GM12874 (cell line): ENCODE data around the gene AIFM1.

Source experiments
- TF ChIP-seq, protein P1 (sequence below): IDR thresholded peaks from 2 replicates; pipeline ENCODE4 v1.5.1; 2011; ENCODE audit warnings: low read depth, mild to moderate bottlenecking, control low read depth, low read length, moderate library complexity; ENCODE audit not compliant: insufficient read depth

Gene AIFM1

DNA sequence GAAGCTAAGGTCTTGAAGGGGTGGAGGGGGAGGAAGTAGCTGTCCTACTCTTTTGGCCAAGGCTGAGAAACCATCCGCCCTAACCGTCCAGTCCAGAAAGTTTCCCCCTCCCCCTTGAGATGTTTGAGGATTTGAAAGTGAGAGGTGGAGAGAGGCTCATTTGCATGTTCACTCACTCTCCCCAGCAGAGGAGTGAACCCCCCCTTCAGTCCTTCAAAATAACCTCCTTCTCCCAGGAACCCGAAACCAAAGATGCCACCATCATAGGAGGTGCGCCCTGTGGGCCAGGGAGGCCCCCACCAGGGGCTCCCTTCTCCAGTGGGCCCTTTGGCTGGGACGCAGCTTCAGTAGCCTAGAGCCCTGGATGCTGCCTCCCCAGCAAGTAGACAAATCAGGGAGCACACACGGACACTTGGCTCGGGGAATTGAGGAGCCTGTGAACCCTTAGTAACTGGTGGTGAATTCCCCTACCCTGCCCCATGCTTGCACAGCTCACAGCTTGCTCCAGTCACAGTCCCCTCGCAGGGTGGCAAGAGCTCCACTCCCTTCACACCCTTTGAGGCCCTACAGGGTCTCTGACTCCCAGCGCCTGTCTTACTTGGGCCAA lies 80.9 kb downstream of the AIFM1 start:
- TF ChIP-seq, protein P1, sequence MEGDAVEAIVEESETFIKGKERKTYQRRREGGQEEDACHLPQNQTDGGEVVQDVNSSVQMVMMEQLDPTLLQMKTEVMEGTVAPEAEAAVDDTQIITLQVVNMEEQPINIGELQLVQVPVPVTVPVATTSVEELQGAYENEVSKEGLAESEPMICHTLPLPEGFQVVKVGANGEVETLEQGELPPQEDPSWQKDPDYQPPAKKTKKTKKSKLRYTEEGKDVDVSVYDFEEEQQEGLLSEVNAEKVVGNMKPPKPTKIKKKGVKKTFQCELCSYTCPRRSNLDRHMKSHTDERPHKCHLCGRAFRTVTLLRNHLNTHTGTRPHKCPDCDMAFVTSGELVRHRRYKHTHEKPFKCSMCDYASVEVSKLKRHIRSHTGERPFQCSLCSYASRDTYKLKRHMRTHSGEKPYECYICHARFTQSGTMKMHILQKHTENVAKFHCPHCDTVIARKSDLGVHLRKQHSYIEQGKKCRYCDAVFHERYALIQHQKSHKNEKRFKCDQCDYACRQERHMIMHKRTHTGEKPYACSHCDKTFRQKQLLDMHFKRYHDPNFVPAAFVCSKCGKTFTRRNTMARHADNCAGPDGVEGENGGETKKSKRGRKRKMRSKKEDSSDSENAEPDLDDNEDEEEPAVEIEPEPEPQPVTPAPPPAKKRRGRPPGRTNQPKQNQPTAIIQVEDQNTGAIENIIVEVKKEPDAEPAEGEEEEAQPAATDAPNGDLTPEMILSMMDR, result no peak

DNA sequence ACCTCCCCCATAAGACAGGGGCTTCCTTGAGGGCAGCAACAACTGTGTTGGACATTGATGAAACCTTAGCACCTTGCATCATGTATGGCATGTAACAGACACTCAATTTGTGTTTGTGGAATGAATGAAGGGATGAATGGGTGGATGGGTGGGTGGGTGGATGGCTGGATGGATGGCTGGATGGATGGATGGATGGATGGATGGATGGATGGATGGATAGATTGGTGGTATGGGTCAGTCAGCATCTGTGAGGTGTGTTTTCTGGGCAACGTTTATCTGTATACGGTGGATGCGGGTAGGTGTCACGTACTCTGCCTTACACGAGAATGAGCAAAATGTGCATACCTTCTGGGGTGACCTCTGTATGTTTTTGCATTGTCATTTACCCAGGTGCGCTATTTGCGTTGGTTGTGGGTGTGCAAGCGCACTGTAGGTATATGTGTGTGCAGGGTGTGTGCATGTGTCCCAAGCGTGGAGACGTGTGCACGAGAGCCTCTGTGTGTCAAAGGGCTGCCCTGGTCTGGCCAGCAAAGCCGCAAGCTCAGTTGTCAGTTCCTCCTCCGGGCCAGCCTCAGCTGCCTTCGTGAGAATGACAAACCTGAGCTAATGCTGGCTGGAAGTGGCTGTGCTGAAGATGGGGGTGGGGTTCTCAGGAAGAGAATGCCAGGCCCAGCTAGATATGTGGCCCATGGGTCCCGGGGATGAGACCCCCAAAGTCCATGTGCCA lies 81.8 kb downstream of the AIFM1 start:
- TF ChIP-seq, protein P1, result no peak

DNA sequence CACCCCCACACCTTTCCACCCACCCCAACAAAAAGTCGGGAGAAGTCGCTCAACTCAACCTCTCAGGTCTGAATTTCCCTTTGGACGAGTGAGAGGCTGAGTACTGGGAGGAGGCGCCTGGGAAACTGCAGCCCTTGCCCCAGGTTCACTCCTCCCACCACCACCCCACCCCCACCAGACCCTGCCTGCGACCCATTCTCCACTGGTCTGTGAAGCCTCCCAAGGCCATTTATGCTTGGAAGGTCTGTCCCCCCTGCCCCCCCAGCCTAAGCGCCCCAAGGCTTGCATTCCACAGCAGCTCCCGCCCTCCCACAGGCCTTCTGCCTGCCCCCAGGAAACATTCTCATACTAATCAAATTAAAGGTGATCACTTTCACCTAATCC lies 82.5 kb downstream of the AIFM1 start:
- TF ChIP-seq, protein P1, result no peak

DNA sequence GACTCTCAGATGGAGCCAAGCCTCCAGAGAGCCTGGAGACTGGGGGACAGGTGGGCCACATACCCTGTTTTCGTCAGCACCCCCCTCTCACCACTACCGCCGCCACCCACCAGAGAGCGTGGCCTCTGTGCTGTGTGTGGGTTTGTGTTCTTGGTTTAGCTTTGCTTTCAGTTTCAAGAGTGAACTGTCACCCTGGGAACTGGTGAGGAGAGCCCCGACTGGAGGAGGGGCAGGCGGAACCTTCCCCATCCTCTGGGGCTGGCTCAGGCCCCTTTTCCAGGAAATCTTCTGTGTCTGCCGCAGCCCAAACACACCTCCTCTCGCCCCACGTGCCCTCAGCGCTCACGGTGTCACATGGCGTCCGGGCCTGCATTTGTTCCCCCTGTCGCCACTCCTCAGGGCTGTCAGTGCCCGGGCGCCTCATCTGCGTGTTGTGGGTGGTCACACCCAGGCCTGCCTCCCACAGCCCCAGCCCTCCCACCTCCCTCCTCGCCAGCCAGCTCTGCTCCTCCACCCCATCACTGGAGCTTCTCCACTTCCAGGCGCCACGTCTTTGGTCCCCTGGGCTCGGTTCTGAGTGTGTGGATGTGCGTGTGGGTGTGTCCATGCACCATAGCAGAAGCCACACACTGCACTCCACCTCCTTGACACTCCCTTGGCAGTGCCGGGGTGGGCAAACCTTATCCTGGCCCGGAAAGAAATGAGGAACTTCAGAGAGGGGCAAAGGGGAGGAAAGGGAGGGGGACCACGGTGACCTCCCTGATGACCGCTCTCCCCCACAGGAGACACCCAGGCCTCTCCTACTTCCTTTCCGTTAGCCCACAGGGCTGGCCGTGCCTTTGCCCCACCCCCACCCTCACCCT lies 83.2 kb downstream of the AIFM1 start:
- TF ChIP-seq, protein P1, result peak; percentile 54

DNA sequence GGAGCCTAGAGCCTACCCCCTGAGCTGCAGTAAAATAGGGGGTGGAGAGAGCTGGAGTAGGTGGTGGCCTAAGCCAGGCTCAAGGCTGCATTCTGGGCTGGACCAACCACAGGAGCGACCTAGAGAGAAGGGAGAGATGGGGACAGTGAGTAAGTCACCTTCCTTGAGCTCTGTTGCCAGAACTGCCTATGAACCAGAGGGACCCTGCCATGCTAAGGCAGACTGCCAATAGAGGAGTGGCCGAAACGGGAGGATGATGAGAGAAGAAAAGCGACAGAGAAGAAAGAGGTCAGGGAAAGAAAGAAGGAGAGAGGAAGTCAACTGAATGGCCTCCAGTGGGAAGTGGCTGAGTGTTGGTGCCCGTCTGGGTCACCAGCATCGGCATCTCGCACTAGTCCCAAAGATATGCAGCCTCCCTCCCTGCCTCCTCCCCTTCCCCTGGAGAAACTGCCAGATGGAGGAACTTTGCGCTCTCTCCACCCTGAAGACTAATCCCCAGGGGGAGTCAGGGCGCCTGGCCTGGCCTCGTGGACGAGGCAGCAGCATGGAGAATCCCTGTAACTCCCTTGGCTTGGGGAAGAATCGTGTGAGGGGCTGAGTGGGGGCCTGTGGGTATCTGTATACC lies 84.1 kb downstream of the AIFM1 start:
- TF ChIP-seq, protein P1, result no peak

DNA sequence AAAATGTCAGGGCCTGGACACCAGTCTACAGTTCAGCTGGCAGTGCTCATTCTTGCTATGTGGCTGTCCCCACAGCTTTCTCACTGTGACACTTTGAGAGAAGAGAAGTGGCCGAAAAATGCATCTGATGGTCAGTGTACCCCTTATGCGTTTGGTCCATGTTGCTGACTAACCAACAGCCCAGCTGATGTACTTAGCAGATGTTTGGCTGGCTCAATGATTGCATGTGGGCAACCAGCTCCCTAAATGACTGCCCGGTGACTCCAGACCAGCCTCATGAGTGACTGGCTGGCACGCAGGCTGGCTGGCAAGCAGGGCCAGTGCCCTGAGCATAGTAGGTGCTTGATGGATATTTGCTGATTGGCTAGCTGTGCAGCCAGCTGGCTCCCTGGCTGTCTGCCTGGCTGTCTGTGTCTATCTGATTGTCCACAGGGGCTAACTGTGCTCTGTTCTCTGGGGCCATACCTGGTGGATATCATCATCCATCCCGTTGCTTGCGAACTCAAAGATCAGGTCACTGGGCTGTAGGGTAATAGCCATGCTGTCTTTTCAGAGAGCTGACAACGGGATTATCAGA lies 84.8 kb downstream of the AIFM1 start:
- TF ChIP-seq, protein P1, result no peak
